ENCODE results near the gene SF1. TPM values are rescaled to one million over a fixed set of nuclear protein-coding genes. Genes with fewer than 3 reads are reported as not detected.

SF1 gene
- total and polyA plus RNA-seq, 2 donors (not counting 3 experiments of a cell fraction or from before 2014, with no cell fraction given), result 95.0 to 342 TPM

- Histone ChIP-seq H3K27me3 (ENCODE audit: control insufficient read depth in 2 of 2, insufficient read depth in 2 of 2, low read length in 2 of 2) (no peaks in the 10 kb centered on the region), H3K36me3 (ENCODE audit: control insufficient read depth in 2 of 2, extremely low read depth in 1 of 2, insufficient read depth in 2 of 2, low read length in 2 of 2) (peaks cover 64 to 81% of the 10 kb centered on the region in 2 experiments), H3K9ac (replicated peaks; ENCODE audit: extremely low read depth, insufficient read depth, low read length) (no peak overlapping the region), H3K9me3 (replicated peaks; ENCODE audit: control insufficient read depth, insufficient read depth, low read length) (no peaks in the 10 kb centered on the region), H3K27ac (ENCODE audit: insufficient read depth, low read depth, low read length) (no peak overlapping the region), H4K20me1 (replicated peaks; ENCODE audit: control insufficient read depth, extremely low read depth, insufficient read depth, low read length) (peaks cover 23% of the 10 kb centered on the region), H3K9me1 (replicated peaks; ENCODE audit: control insufficient read depth, extremely low read depth, insufficient read depth, low read length) (no peaks in the 10 kb centered on the region), H3K4me3 (replicated peaks in 1 of 3; ENCODE audit: insufficient read depth in 1 of 3, low read depth in 1 of 3, low read length in 3 of 3) (no peak overlapping the region), H3K4me2 (ENCODE audit: insufficient read depth, low read length) (peak overlapping the region; percentile 48), H3K4me1 (ENCODE audit: control insufficient read depth, extremely low read depth, insufficient read depth, low read length) (peaks cover 31% of the 10 kb centered on the region), H2AFZ (ENCODE audit: low read depth, low read length) (no peak overlapping the region), H3K79me2 (ENCODE audit: control insufficient read depth, insufficient read depth, low read length) (peaks cover 91% of the 10 kb centered on the region)
- FAIRE-seq (no peak), DNase-seq (ENCODE audit: low read depth, low spot score) (no peak)
- no TSS peak for BruUV-seq (replicated peaks)
- CTCF ChIA-PET, result interaction anchor here (1.2 to 1.5 kb wide), 3 partner anchors 8 to 83 kb away, joined by 5 to 12 read pairs (median 6); partner anchors contain the start of gene PYGM
- dilution Hi-C loops (cut with MboI; ENCODE audit: extremely low pct_ligation_motif_present, low sequenced_read_pairs), result no loop called here
- TF ChIP-seq JUN (IDR thresholded peaks at IDR 0.05; ENCODE audit: borderline replicate concordance, insufficient read depth, insufficient read length, low read depth), result no peak
- no peak for TF ChIP-seq FOS (IDR thresholded peaks at IDR 0.05; ENCODE audit: borderline replicate concordance, insufficient read depth, low read length)
- no peak for TF ChIP-seq MAX (IDR thresholded peaks at IDR 0.05; ENCODE audit: insufficient read depth, insufficient read length)
- no peak for TF ChIP-seq POLR2A (IDR thresholded peaks at IDR 0.05; ENCODE audit: low read depth, low read length)
- TF ChIP-seq MYC (IDR thresholded peaks at IDR 0.05; ENCODE audit: low read depth, low read length), result no peak
- TF ChIP-seq EZH2 (IDR thresholded peaks at IDR 0.05; ENCODE audit: borderline replicate concordance, low read depth, low read length, severe bottlenecking), result no peak
- TF ChIP-seq CTCF (IDR thresholded peaks at IDR 0.05; ENCODE audit: extremely low read depth in 1 of 2, insufficient read depth in 1 of 2, low read depth in 1 of 2, low read length in 2 of 2), result no peak
- TF ChIP-seq POLR2AphosphoS5 (IDR thresholded peaks at IDR 0.05; ENCODE audit: insufficient read depth, low read depth, low read length), result no peak
- TF ChIP-seq GATA2 (IDR thresholded peaks at IDR 0.05; ENCODE audit: insufficient read depth, insufficient read length, low read depth, low read length), result no peak
- POLR2A ChIA-PET, result interaction anchor here (0.8 kb wide), 1 partner anchor 8 kb away, joined by 8 read pairs; no protein-coding TSS in a partner anchor
- intact Hi-C loops (cut with micrococcal nuclease), result no loop called here
Observed at GRCh38 chr11:64771861-64772260, 6.5 kb downstream of the SF1 start.

Data from endothelial cell of umbilical vein (primary cell).